ENCODE results near the gene GNAS.

GRCh38 chr20:58816957-58817651 is 35.4 kb upstream of the GNAS start:
- TF ChIP-seq CTCF (IDR thresholded peaks at IDR 0.05) (no peak), POLR2A (IDR thresholded peaks at IDR 0.05) (no peak)
